IMR-90 (cell line): ENCODE data around the gene HSD11B1L. TPM values are rescaled to one million over a fixed set of nuclear protein-coding genes. Genes with fewer than 3 reads are reported as not detected.
A peak's percentile ranks its signal among the peaks of the same experiment; 100 is the strongest.

Experiments
- ATAC-seq: fragments of 200-7000 bp; cut with Tn5 transposase; 2 replicates; pipeline ENCODE4 v1.9.1; 2020; ENCODE audit warnings: low read depth, mild to moderate bottlenecking, moderate library complexity
- BruUV-seq: library from RNA; stranded (reverse); fragments of 400-500 nt; replicated peaks from 2 replicates; lab custom pipeline; 2021; lab: Mats Ljungman, UMichigan
- CTCF ChIA-PET: fragments of 300-600 bp; formaldehyde crosslinking; extraction: SDS; loops from one replicate; lab custom pipeline; 2021; ENCODE audit warnings: antibody characterized with exemption; lab: Yijun Ruan, JAX
- POLR2A ChIA-PET: fragments of 300-600 bp; sonication (Branson Sonifier 250); formaldehyde crosslinking; loops from one replicate; lab custom pipeline; 2022; ENCODE audit warnings: antibody characterized with exemption; ENCODE audit not compliant: unreplicated experiment; lab: Charles Lee
- DNase-seq: peaks from one replicate; pipeline ENCODE4 v3.0.0; 2013
- H2AFZ ChIP-seq: replicated peaks from 2 replicates; pipeline ENCODE3; 2013; ENCODE audit warnings: low read length, mild to moderate bottlenecking; ENCODE audit not compliant: poor library complexity
- H2AK5ac ChIP-seq: 2 replicates; pipeline ENCODE4 v1.6.1; 2013; ENCODE audit warnings: low read depth, low read length, inconsistent platforms
- H2AK9ac ChIP-seq: replicated peaks from 2 replicates; pipeline ENCODE3; 2013; ENCODE audit warnings: mild to moderate bottlenecking, low read depth, low read length, moderate library complexity; ENCODE audit not compliant: poor library complexity
- H2BK120ac ChIP-seq: 2 replicates; pipeline ENCODE4 v1.6.1; 2013; ENCODE audit warnings: low read depth, low read length, inconsistent platforms
- H2BK15ac ChIP-seq: 3 replicates; pipeline ENCODE4 v1.6.1; 2013; ENCODE audit warnings: low read depth, low read length, inconsistent platforms
- H2BK20ac ChIP-seq: 2 replicates; pipeline ENCODE4 v1.6.1; 2013; ENCODE audit warnings: low read depth, mild to moderate bottlenecking, inconsistent platforms, low read length, moderate library complexity
- H2BK5ac ChIP-seq: 2 replicates; pipeline ENCODE4 v1.6.1; 2013; ENCODE audit warnings: mild to moderate bottlenecking, low read depth, low read length, inconsistent platforms; ENCODE audit not compliant: poor library complexity, severe bottlenecking
- H3K14ac ChIP-seq: replicated peaks from 2 replicates; pipeline ENCODE4 v1.6.1; 2013; ENCODE audit warnings: low read depth, low read length, inconsistent platforms
- H3K18ac ChIP-seq: 2 replicates; pipeline ENCODE4 v1.6.1; 2013; ENCODE audit warnings: low read depth, low read length, control low read depth
- H3K23ac ChIP-seq: 2 replicates; pipeline ENCODE4 v1.6.1; 2013; ENCODE audit warnings: low read depth, low read length, inconsistent platforms
- H3K27ac ChIP-seq: 2 replicates; pipeline ENCODE4 v1.5.1; 2013; ENCODE audit warnings: mild to moderate bottlenecking, control low read depth, low read length; ENCODE audit not compliant: insufficient read depth
- H3K27me3 ChIP-seq: 2 replicates; pipeline ENCODE4 v1.6.1; 2013; ENCODE audit warnings: low read length; ENCODE audit not compliant: control insufficient read depth, insufficient read depth
- H3K36me3 ChIP-seq: 2 replicates; pipeline ENCODE4 v1.6.1; 2013; ENCODE audit warnings: low read length, mixed read lengths; ENCODE audit not compliant: control insufficient read depth, insufficient read depth
- H3K4ac ChIP-seq: 2 replicates; pipeline ENCODE4 v1.6.1; 2013; ENCODE audit warnings: low read depth, low read length, inconsistent platforms
- H3K4me1 ChIP-seq: 2 replicates; pipeline ENCODE4 v1.6.1; 2013; ENCODE audit warnings: low read length, mixed read lengths; ENCODE audit not compliant: control insufficient read depth, insufficient read depth
- H3K4me2 ChIP-seq: 2 replicates; pipeline ENCODE4 v1.6.1; 2013; ENCODE audit warnings: low read depth, mild to moderate bottlenecking, control low read depth, low read length, moderate library complexity
- H3K4me3 ChIP-seq: 2 replicates; pipeline ENCODE4 v1.5.1; 2013; ENCODE audit warnings: low read depth, mild to moderate bottlenecking, control low read depth, low read length, moderate library complexity; ENCODE audit not compliant: insufficient read depth
- H3K56ac ChIP-seq: 2 replicates; pipeline ENCODE4 v1.6.1; 2013; ENCODE audit warnings: low read length, inconsistent platforms; ENCODE audit not compliant: insufficient read depth; ENCODE audit errors: extremely low read depth
- H3K79me1 ChIP-seq, 2 experiments: 2 replicates each; pipeline ENCODE4 v1.6.1; 2013; ENCODE audit warnings: low read length in 2 of 2, inconsistent platforms in 1 of 2, low read depth in 1 of 2
- H3K9ac ChIP-seq: 2 replicates; pipeline ENCODE4 v1.6.1; 2013; ENCODE audit warnings: low read depth, low read length, control low read depth
- H3K9me1 ChIP-seq: 2 replicates; pipeline ENCODE4 v1.6.1; 2013; ENCODE audit warnings: low read length, inconsistent platforms; ENCODE audit not compliant: insufficient read depth
- H3K9me3 ChIP-seq: 2 replicates; pipeline ENCODE4 v1.6.1; 2013; ENCODE audit warnings: low read length; ENCODE audit not compliant: control insufficient read depth, insufficient read depth
- H4K20me1 ChIP-seq: 2 replicates; pipeline ENCODE4 v1.6.1; 2013; ENCODE audit warnings: low read length, inconsistent platforms; ENCODE audit not compliant: insufficient read depth
- H4K5ac ChIP-seq: 2 replicates; pipeline ENCODE4 v1.6.1; 2013; ENCODE audit warnings: mild to moderate bottlenecking, low read depth, low read length, control low read depth
- H4K8ac ChIP-seq, 2 experiments: 2 replicates each; pipeline ENCODE4 v1.6.1; 2013; ENCODE audit warnings: low read depth in 2 of 2, low read length in 2 of 2, control low read depth in 1 of 2, inconsistent platforms in 1 of 2
- H4K91ac ChIP-seq: 2 replicates; pipeline ENCODE4 v1.6.1; 2013; ENCODE audit warnings: low read depth, low read length, inconsistent platforms; ENCODE audit not compliant: insufficient read depth
- BHLHE40 ChIP-seq: fragments of 150-350 bp; IDR thresholded peaks from 2 replicates; pipeline ENCODE4 v1.6.1; 2016; ENCODE audit warnings: mild to moderate bottlenecking, low read depth, low read length
- CEBPB ChIP-seq: IDR thresholded peaks from 2 replicates; pipeline ENCODE4 v1.6.1; 2012; ENCODE audit warnings: low read depth, low read length, improper control_type of control experiment
- CHD1 ChIP-seq: IDR thresholded peaks from 2 replicates; pipeline ENCODE4 v1.6.1; 2012; ENCODE audit warnings: low read depth, low read length, improper control_type of control experiment
- POLR2A ChIP-seq: IDR thresholded peaks from 2 replicates; pipeline ENCODE4 v1.6.1; 2012; ENCODE audit warnings: mild to moderate bottlenecking, low read depth, low read length
- RCOR1 ChIP-seq: IDR thresholded peaks from 2 replicates; pipeline ENCODE4 v1.6.1; 2012; ENCODE audit warnings: mild to moderate bottlenecking, low read length, improper control_type of control experiment; ENCODE audit not compliant: insufficient replicate concordance
- WGBS, 2 experiments: methylation state at CpG; one replicate each; pipeline versions ENCODE4 v1.1.5 to v1.1.7; 2013; ENCODE audit warnings: missing lambda C conversion rate in 2 of 2; ENCODE audit not compliant: insufficient read length in 1 of 2; ENCODE audit errors: extremely low coverage in 2 of 2; 5-methylcytosine and 5-hydroxymethylcytosine counted together
- dilution Hi-C: fragments of 300-500 bp; cut with HindIII; formaldehyde crosslinking; loops from one replicate; pipeline ENCODE4 v1.14.3; 2018; ENCODE audit warnings: low sequenced_read_pairs; ENCODE audit not compliant: unreplicated experiment
- in situ Hi-C: fragments of 300-500 bp; cut with MboI; formaldehyde crosslinking; loops from 3 replicates; pipeline ENCODE4 v1.14.3; 2019; ENCODE audit warnings: low sequenced_read_pairs, inconsistent platforms, mixed read lengths
- intact Hi-C: fragments of 100-400 bp; cut with micrococcal nuclease; formaldehyde crosslinking; loops from 2 replicates; pipeline ENCODE4 v1.10.0; 2022
- polyA plus RNA-seq, 3 experiments: library from polyadenylated mRNA; depleted of rRNA; stranded (reverse); fragments of >200 nt; gene quantifications; 2 replicates each; pipeline ENCODE4 v1.2.3, GENCODE V29; 2012; ENCODE audit warnings: low replicate concordance in 1 of 3
- total RNA-seq: library from RNA; depleted of rRNA; stranded (reverse); fragments of >200 nt; gene quantifications from 2 replicates; pipeline ENCODE4 v1.2.3, GENCODE V29; 2012
- TF ChIP-seq, protein P1 (sequence below): fragments of 150-350 bp; IDR thresholded peaks from 2 replicates; pipeline ENCODE4 v1.6.1; 2016; ENCODE audit warnings: low read depth, mild to moderate bottlenecking, low read length, moderate library complexity, borderline replicate concordance
- TF ChIP-seq, protein P2 (sequence below): conservative IDR thresholded peaks from 2 replicates; pipeline ENCODE4 v1.5.1; 2012; ENCODE audit warnings: mild to moderate bottlenecking, low read depth, low read length, improper control_type of control experiment

Gene HSD11B1L
- total and polyA plus RNA-seq, 2 of the 4 experiments (the other 2 are of a cell fraction): 2.2 to 7.2 TPM

DNA sequence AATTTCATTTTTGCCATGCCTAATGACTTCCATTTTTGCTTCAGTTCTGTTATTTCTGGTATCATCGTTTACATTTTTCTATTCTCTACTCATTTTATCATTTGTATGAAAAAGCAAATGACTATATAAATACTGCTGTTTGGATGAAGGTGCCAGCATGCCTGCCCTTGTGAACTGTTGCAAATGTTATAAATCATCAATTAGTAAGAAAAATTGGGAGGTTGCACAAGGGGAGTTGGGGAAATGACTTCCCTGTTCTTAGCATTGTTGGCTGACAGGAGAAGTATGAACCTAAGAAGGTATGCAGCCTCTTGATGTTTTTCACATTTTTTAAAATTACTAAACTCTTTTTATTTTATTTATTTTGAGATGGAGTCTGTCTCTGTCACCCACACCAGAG lies 42.9 kb upstream of the HSD11B1L start:
- Histone ChIP-seq H2BK120ac (no peak overlapping the region), H3K18ac (no peak overlapping the region), H2AK5ac (no peak overlapping the region), H2AFZ (no peak overlapping the region), H3K23ac (0 out of 2 replicates have a peak overlapping the region, but pooled peaks have one; percentile 2), H4K91ac (no peak overlapping the region), H3K79me1 (peaks cover 19 to 62% of the 10 kb centered on the region in 2 experiments; a peak in 3 of 4 replicates), H3K4ac (no peak overlapping the region), H3K9me3 (no peaks in the 10 kb centered on the region), H2BK15ac (no peak overlapping the region), H2AK9ac (no peak overlapping the region), H3K9me1 (peaks cover 14% of the 10 kb centered on the region), H3K14ac (no peak overlapping the region), H3K4me3 (no peak overlapping the region), H4K8ac (no peak overlapping the region), H3K36me3 (peaks cover 10% of the 10 kb centered on the region), H3K4me1 (peaks cover 10% of the 10 kb centered on the region), H2BK20ac (no peak overlapping the region), H3K4me2 (peak overlapping the region; percentile 48; the same call in 1 of the 2 replicates), H2BK5ac (peak overlapping the region; percentile 41), H4K5ac (no peak overlapping the region), H3K56ac (no peak overlapping the region), H4K20me1 (peaks cover 80% of the 10 kb centered on the region), H3K9ac (no peak overlapping the region), H3K27ac (peak overlapping the region; percentile 52; the same call in 1 of the 2 replicates), H3K27me3 (no peaks in the 10 kb centered on the region)
- no CpG with 5 or more reads among the region's 1 CpG for WGBS, 2 experiments
- dilution Hi-C loops: no loop called here
- peak; percentile 34 for DNase-seq
- intact Hi-C loops: no loop called here
- ChIA-PET CTCF (no interaction called here), POLR2A (interaction anchor here (0.5 kb wide), 1 partner anchor 71 kb away, joined by 4 read pairs; no protein-coding TSS in a partner anchor)
- in situ Hi-C loops: no loop called here
- ATAC-seq: peak; percentile 63
- TF ChIP-seq, protein P1, sequence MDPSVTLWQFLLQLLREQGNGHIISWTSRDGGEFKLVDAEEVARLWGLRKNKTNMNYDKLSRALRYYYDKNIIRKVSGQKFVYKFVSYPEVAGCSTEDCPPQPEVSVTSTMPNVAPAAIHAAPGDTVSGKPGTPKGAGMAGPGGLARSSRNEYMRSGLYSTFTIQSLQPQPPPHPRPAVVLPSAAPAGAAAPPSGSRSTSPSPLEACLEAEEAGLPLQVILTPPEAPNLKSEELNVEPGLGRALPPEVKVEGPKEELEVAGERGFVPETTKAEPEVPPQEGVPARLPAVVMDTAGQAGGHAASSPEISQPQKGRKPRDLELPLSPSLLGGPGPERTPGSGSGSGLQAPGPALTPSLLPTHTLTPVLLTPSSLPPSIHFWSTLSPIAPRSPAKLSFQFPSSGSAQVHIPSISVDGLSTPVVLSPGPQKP: no peak
- TF ChIP-seq POLR2A (no peak), RCOR1 (no peak), CEBPB (peak; percentile 58), BHLHE40 (peak; percentile 47), CHD1 (no peak)
- TF ChIP-seq, protein P2, sequence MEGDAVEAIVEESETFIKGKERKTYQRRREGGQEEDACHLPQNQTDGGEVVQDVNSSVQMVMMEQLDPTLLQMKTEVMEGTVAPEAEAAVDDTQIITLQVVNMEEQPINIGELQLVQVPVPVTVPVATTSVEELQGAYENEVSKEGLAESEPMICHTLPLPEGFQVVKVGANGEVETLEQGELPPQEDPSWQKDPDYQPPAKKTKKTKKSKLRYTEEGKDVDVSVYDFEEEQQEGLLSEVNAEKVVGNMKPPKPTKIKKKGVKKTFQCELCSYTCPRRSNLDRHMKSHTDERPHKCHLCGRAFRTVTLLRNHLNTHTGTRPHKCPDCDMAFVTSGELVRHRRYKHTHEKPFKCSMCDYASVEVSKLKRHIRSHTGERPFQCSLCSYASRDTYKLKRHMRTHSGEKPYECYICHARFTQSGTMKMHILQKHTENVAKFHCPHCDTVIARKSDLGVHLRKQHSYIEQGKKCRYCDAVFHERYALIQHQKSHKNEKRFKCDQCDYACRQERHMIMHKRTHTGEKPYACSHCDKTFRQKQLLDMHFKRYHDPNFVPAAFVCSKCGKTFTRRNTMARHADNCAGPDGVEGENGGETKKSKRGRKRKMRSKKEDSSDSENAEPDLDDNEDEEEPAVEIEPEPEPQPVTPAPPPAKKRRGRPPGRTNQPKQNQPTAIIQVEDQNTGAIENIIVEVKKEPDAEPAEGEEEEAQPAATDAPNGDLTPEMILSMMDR: no peak
- BruUV-seq: no TSS peak
